ENCODE measurements around the gene VNN1.

VNN1 gene

DNA sequence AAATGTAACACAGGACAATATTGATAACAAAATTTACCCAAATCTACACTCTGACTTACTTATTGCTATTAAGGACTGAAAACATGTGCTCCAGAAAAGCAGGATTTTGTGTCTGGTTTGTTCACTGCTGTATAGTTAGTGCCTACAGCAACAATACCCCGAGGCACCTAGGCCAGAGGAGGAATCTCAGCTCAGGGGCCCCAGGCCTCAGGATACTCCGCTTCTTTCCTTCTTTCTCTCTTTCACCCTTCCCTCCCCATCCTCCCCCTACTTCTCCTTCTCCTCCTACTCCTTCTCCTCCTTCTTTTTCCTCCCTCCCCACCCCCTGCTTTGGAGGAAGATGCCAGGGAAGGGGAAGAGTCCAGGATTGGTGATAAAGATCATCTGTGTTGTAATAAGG lies 44.8 kb upstream of the VNN1 start:
- H3F3A ChIP-seq (ENCODE audit: low read depth): no peaks in the 10 kb centered on the region
- no peaks in the 10 kb centered on the region for H3K4me1 ChIP-seq (ENCODE audit: insufficient read depth, low read length, poor library complexity, severe bottlenecking)
- H3K9me2 ChIP-seq (replicated peaks; ENCODE audit: low read depth, low read length): no peaks in the 10 kb centered on the region
- no peak overlapping the region for H2AFZ ChIP-seq (ENCODE audit: low read length)
- no peak for TF ChIP-seq CTCF (conservative IDR thresholded peaks at IDR 0.05; ENCODE audit: low read length)
- TF ChIP-seq EZH2phosphoT487 (IDR thresholded peaks at IDR 0.05; ENCODE audit: borderline replicate concordance): no peak
- no peaks in the 10 kb centered on the region for H3K9me3 ChIP-seq (ENCODE audit: insufficient read depth, low read depth, low read length)
- no peaks in the 10 kb centered on the region for H3K27me3 ChIP-seq (ENCODE audit: insufficient read depth, low read length, poor library complexity, severe bottlenecking)
- H3K36me3 ChIP-seq (ENCODE audit: insufficient read depth, low read length): no peaks in the 10 kb centered on the region
- H3K4me3 ChIP-seq (ENCODE audit: low read length, poor library complexity, severe bottlenecking): no peak overlapping the region
- H3K9ac ChIP-seq (ENCODE audit: low read depth, low read length, poor library complexity, severe bottlenecking): no peak overlapping the region
- no peaks in the 10 kb centered on the region for H3K79me2 ChIP-seq (ENCODE audit: insufficient read depth, low read length)
- no peak overlapping the region for H3K4me2 ChIP-seq (ENCODE audit: low read depth, low read length, poor library complexity, severe bottlenecking)
- no peaks in the 10 kb centered on the region for H4K20me1 ChIP-seq (ENCODE audit: insufficient read depth, low read length, poor library complexity, severe bottlenecking)

GRCh38 chr6:132752255-132752654 lies 38.4 kb upstream of the VNN1 start:
- Histone ChIP-seq H4K20me1 (ENCODE audit: insufficient read depth, low read length, poor library complexity, severe bottlenecking) (no peaks in the 10 kb centered on the region), H3K9me2 (replicated peaks; ENCODE audit: low read depth, low read length) (no peaks in the 10 kb centered on the region), H3K4me1 (ENCODE audit: insufficient read depth, low read length, poor library complexity, severe bottlenecking) (no peaks in the 10 kb centered on the region), H3K36me3 (ENCODE audit: insufficient read depth, low read length) (no peaks in the 10 kb centered on the region), H3K27me3 (ENCODE audit: insufficient read depth, low read length, poor library complexity, severe bottlenecking) (no peaks in the 10 kb centered on the region), H2AFZ (ENCODE audit: low read length) (no peak overlapping the region), H3K9me3 (ENCODE audit: insufficient read depth, low read depth, low read length) (no peaks in the 10 kb centered on the region), H3K4me2 (ENCODE audit: low read depth, low read length, poor library complexity, severe bottlenecking) (no peak overlapping the region), H3F3A (ENCODE audit: low read depth) (no peaks in the 10 kb centered on the region), H3K9ac (ENCODE audit: low read depth, low read length, poor library complexity, severe bottlenecking) (no peak overlapping the region), H3K4me3 (ENCODE audit: low read length, poor library complexity, severe bottlenecking) (no peak overlapping the region), H3K79me2 (ENCODE audit: insufficient read depth, low read length) (no peaks in the 10 kb centered on the region)
- no peak for TF ChIP-seq CTCF (conservative IDR thresholded peaks at IDR 0.05; ENCODE audit: low read length)
- TF ChIP-seq EZH2phosphoT487 (IDR thresholded peaks at IDR 0.05; ENCODE audit: borderline replicate concordance): no peak

DNA sequence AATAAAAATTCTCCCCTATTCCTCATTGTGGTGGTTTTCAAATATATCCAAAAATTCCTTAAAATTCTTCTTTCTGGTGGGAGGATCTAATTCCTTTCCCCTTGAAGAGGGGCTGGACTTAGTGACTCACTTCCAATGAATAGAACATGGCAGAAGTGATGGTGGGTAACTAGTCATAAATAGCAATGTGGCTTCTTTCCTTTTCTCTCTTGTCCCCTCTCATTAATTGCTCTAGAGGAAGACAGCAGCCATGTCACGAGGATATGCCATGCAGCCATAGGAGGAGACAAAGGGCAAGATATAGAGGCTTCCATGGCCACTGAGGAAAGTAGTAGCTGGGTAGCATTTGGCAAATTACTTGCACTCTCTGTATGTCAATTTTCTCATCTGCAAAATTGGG lies 38.0 kb upstream of the VNN1 start:
- Histone ChIP-seq H3K9me2 (replicated peaks; ENCODE audit: low read depth, low read length) (no peaks in the 10 kb centered on the region), H2AFZ (ENCODE audit: low read length) (no peak overlapping the region), H3K9ac (ENCODE audit: low read depth, low read length, poor library complexity, severe bottlenecking) (no peak overlapping the region), H3K4me3 (ENCODE audit: low read length, poor library complexity, severe bottlenecking) (no peak overlapping the region), H3K9me3 (ENCODE audit: insufficient read depth, low read depth, low read length) (no peaks in the 10 kb centered on the region), H3K4me1 (ENCODE audit: insufficient read depth, low read length, poor library complexity, severe bottlenecking) (no peaks in the 10 kb centered on the region), H3K36me3 (ENCODE audit: insufficient read depth, low read length) (no peaks in the 10 kb centered on the region), H3K27me3 (ENCODE audit: insufficient read depth, low read length, poor library complexity, severe bottlenecking) (no peaks in the 10 kb centered on the region), H3F3A (ENCODE audit: low read depth) (no peaks in the 10 kb centered on the region), H4K20me1 (ENCODE audit: insufficient read depth, low read length, poor library complexity, severe bottlenecking) (no peaks in the 10 kb centered on the region), H3K79me2 (ENCODE audit: insufficient read depth, low read length) (no peaks in the 10 kb centered on the region), H3K4me2 (ENCODE audit: low read depth, low read length, poor library complexity, severe bottlenecking) (no peak overlapping the region)
- no peak for TF ChIP-seq EZH2phosphoT487 (IDR thresholded peaks at IDR 0.05; ENCODE audit: borderline replicate concordance)
- TF ChIP-seq CTCF (conservative IDR thresholded peaks at IDR 0.05; ENCODE audit: low read length): no peak
